ENCODE measurements around the gene FAM222A.

The FAM222A gene

DNA sequence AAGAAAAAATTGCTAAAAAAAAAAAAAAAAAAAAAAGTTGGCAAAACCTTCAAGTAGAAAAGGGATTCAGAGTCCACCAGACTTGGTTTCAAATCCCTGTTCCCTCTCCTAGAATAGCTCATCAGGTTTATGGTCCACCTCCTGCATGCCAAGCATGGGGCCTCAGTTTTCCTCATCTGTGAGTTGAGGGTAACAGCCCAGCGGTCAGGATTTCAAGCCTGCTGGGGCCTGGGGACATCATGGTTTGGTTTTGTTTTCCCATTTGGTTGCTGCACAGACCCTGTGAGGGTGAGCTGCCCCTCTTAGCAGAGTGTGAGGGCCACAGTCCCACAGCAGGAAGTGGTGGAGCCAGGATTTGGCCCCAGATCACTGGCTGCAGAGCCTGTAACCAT is 12.5 kb downstream of the FAM222A start:
- H3K36me3 ChIP-seq (replicated peaks; ENCODE audit: low read depth, low read length): no peaks in the 10 kb centered on the region
- no peak overlapping the region for H2AFZ ChIP-seq (ENCODE audit: low read depth, low read length)
- H3K9me3 ChIP-seq (ENCODE audit: insufficient read depth, low read length): no peaks in the 10 kb centered on the region
- no peak overlapping the region for H3K4me2 ChIP-seq (ENCODE audit: low read length)
- H3K9ac ChIP-seq (ENCODE audit: low read length): no peak overlapping the region
- 0 out of 2 replicates have a peak, but pooled peaks cover 5% of the 10 kb centered on the region for H3K4me1 ChIP-seq (ENCODE audit: low read length)
- H3K27ac ChIP-seq (ENCODE audit: low read length): no peak overlapping the region
- TF ChIP-seq EZH2phosphoT487 (IDR thresholded peaks at IDR 0.05; ENCODE audit: low read depth) (no peak), CTCF (IDR thresholded peaks at IDR 0.05; ENCODE audit: low read depth, low read length) (no peak)
- H3K79me2 ChIP-seq (ENCODE audit: low read length): no peaks in the 10 kb centered on the region
- H4K20me1 ChIP-seq (ENCODE audit: insufficient read depth, low read length): no peaks in the 10 kb centered on the region
- H3K27me3 ChIP-seq (ENCODE audit: low read depth, low read length): no peaks in the 10 kb centered on the region
- H3K4me3 ChIP-seq (ENCODE audit: low read length): no peak overlapping the region

GRCh38 chr12:109726511-109727038 is 12.9 kb downstream of the FAM222A start:
- no peaks in the 10 kb centered on the region for H3K79me2 ChIP-seq (ENCODE audit: low read length)
- H3K27ac ChIP-seq (ENCODE audit: low read length): no peak overlapping the region

GRCh38 chr12:109727039-109727723 is 13.6 kb downstream of the FAM222A start:
- no peak for TF ChIP-seq CTCF (IDR thresholded peaks at IDR 0.05; ENCODE audit: low read depth, low read length)
- TF ChIP-seq EZH2phosphoT487 (IDR thresholded peaks at IDR 0.05; ENCODE audit: low read depth): no peak
- no peaks in the 10 kb centered on the region for H3K79me2 ChIP-seq (ENCODE audit: low read length)
- no peaks in the 10 kb centered on the region for H3K9me3 ChIP-seq (ENCODE audit: insufficient read depth, low read length)
- no peak overlapping the region for H3K4me2 ChIP-seq (ENCODE audit: low read length)
- H3K4me3 ChIP-seq (ENCODE audit: low read length): no peak overlapping the region
- no peaks in the 10 kb centered on the region for H3K36me3 ChIP-seq (replicated peaks; ENCODE audit: low read depth, low read length)
- H2AFZ ChIP-seq (ENCODE audit: low read depth, low read length): no peak overlapping the region
- H3K4me1 ChIP-seq (ENCODE audit: low read length): 0 out of 2 replicates have a peak, but pooled peaks cover 5% of the 10 kb centered on the region
- H3K9ac ChIP-seq (ENCODE audit: low read length): no peak overlapping the region
- no peak overlapping the region for H3K27ac ChIP-seq (ENCODE audit: low read length)
- no peaks in the 10 kb centered on the region for H3K27me3 ChIP-seq (ENCODE audit: low read depth, low read length)
- no peaks in the 10 kb centered on the region for H4K20me1 ChIP-seq (ENCODE audit: insufficient read depth, low read length)

More at GRCh38 chr12:109726511-109727038, 12.9 kb downstream of the FAM222A start:
- Histone ChIP-seq H3K4me1 (ENCODE audit: low read length) (0 out of 2 replicates have a peak, but pooled peaks cover 5% of the 10 kb centered on the region), H3K4me2 (ENCODE audit: low read length) (no peak overlapping the region), H3K9ac (ENCODE audit: low read length) (no peak overlapping the region), H2AFZ (ENCODE audit: low read depth, low read length) (no peak overlapping the region), H3K4me3 (ENCODE audit: low read length) (no peak overlapping the region), H3K36me3 (replicated peaks; ENCODE audit: low read depth, low read length) (no peaks in the 10 kb centered on the region), H3K27me3 (ENCODE audit: low read depth, low read length) (no peaks in the 10 kb centered on the region), H3K9me3 (ENCODE audit: insufficient read depth, low read length) (no peaks in the 10 kb centered on the region), H4K20me1 (ENCODE audit: insufficient read depth, low read length) (no peaks in the 10 kb centered on the region)
- no peak for TF ChIP-seq EZH2phosphoT487 (IDR thresholded peaks at IDR 0.05; ENCODE audit: low read depth)

- H3K9me3 ChIP-seq (ENCODE audit: insufficient read depth, low read length): no peaks in the 10 kb centered on the region
- no peaks in the 10 kb centered on the region for H3K27me3 ChIP-seq (ENCODE audit: low read depth, low read length)
- H4K20me1 ChIP-seq (ENCODE audit: insufficient read depth, low read length): no peaks in the 10 kb centered on the region
- H3K27ac ChIP-seq (ENCODE audit: low read length): no peak overlapping the region
- no peaks in the 10 kb centered on the region for H3K36me3 ChIP-seq (replicated peaks; ENCODE audit: low read depth, low read length)
- H2AFZ ChIP-seq (ENCODE audit: low read depth, low read length): no peak overlapping the region
- TF ChIP-seq EZH2phosphoT487 (IDR thresholded peaks at IDR 0.05; ENCODE audit: low read depth) (no peak), CTCF (IDR thresholded peaks at IDR 0.05; ENCODE audit: low read depth, low read length) (no peak)
- no peaks in the 10 kb centered on the region for H3K79me2 ChIP-seq (ENCODE audit: low read length)
- H3K9ac ChIP-seq (ENCODE audit: low read length): no peak overlapping the region
- H3K4me3 ChIP-seq (ENCODE audit: low read length): no peak overlapping the region
- no peak overlapping the region for H3K4me2 ChIP-seq (ENCODE audit: low read length)
- H3K4me1 ChIP-seq (ENCODE audit: low read length): 0 out of 2 replicates have a peak, but pooled peaks cover 5% of the 10 kb centered on the region
Observed at GRCh38 chr12:109727746-109728726, 14.4 kb downstream of the FAM222A start.

Data from OCI-LY3 (cell line).